K562 (cell line): ENCODE results near the gene CCDC85B. TPM values are rescaled to one million over a fixed set of nuclear protein-coding genes. Genes with fewer than 3 reads are reported as not detected.

ENCODE experiments used
- CXXC5 ChIP-seq: fragments of 250-450 bp; sonication (Bioruptor Pico); IDR thresholded peaks from 2 replicates; pipeline ENCODE4 v1.8.0; 2022; ENCODE audit warnings: inconsistent platforms, mild to moderate bottlenecking, moderate library complexity
- HSF4 ChIP-seq: fragments of 250-450 bp; sonication (Bioruptor Pico); IDR thresholded peaks from 2 replicates; pipeline ENCODE4 v2.1.2; 2022; ENCODE audit warnings: mild to moderate bottlenecking, moderate library complexity, borderline replicate concordance
- KLF13 ChIP-seq: fragments of 450-650 bp; IDR thresholded peaks from 2 replicates; pipeline ENCODE4 v1.6.1; 2016; ENCODE audit warnings: missing genetic modification characterization, low read depth, mild to moderate bottlenecking, missing compliant biosample characterization, moderate library complexity, borderline replicate concordance
- MYC ChIP-seq, 2 experiments: fragments of 250-450 bp in 1 of 2; sonication (Bioruptor Pico) in 1 of 2; IDR thresholded peaks; 2 replicates each; pipeline versions ENCODE4 v1.5.1 to v1.6.1; 2012 to 2021; ENCODE audit warnings: low read depth in 2 of 2, borderline replicate concordance in 1 of 2, improper control_type of control experiment in 1 of 2, low read length in 1 of 2, mild to moderate bottlenecking in 1 of 2, moderate library complexity in 1 of 2
- NONO ChIP-seq, 2 experiments: fragments of 200-400 bp in 1 of 2; fragments of 450-650 bp in 1 of 2; formaldehyde crosslinking in 1 of 2; IDR thresholded peaks; 2 replicates each; pipeline ENCODE4 v1.6.1; 2017; ENCODE audit warnings: low read depth in 2 of 2, mild to moderate bottlenecking in 2 of 2, moderate library complexity in 2 of 2, low read length in 1 of 2
- RFX1 ChIP-seq: fragments of 450-650 bp; IDR thresholded peaks from 2 replicates; pipeline ENCODE4 v1.6.1; 2016; ENCODE audit warnings: mild to moderate bottlenecking, moderate library complexity
- ZBTB7A ChIP-seq: IDR thresholded peaks from 2 replicates; pipeline ENCODE4 v1.6.1; 2011; ENCODE audit warnings: low read depth, mild to moderate bottlenecking, low read length, moderate library complexity, borderline replicate concordance; ENCODE audit not compliant: control insufficient read depth
- ZFP36 ChIP-seq: fragments of 150-350 bp; IDR thresholded peaks from 2 replicates; pipeline ENCODE4 v1.6.1; 2018; ENCODE audit warnings: low read length, low read depth; ENCODE audit not compliant: partially characterized antibody
- ZNF12 ChIP-seq: sonication (generic); formaldehyde crosslinking; IDR thresholded peaks from 2 replicates; pipeline ENCODE4 v1.4.0; 2020; ENCODE audit warnings: mild to moderate bottlenecking, missing genetic modification reagents
- ZNF274 ChIP-seq: IDR thresholded peaks from 2 replicates; pipeline ENCODE4 v1.6.1; 2011; ENCODE audit warnings: low read depth, mild to moderate bottlenecking, low read length, moderate library complexity, borderline replicate concordance
- ZNF644 ChIP-seq: fragments of 200-800 bp; sonication (Bioruptor generic); IDR thresholded peaks from 2 replicates; pipeline ENCODE4 v1.6.1; 2016; ENCODE audit warnings: low read depth, missing genetic modification characterization, missing compliant biosample characterization
- ZNF696 ChIP-seq: fragments of 250-450 bp; sonication (Bioruptor Pico); conservative IDR thresholded peaks from 2 replicates; pipeline ENCODE4 v1.4.0; 2020; ENCODE audit warnings: mild to moderate bottlenecking, moderate library complexity
- ZNF785 ChIP-seq: fragments of 250-450 bp; sonication (Bioruptor Pico); IDR thresholded peaks from 2 replicates; pipeline ENCODE4 v1.4.0; 2020; ENCODE audit warnings: mild to moderate bottlenecking
- polyA plus RNA-seq, 8 experiments: library from polyadenylated mRNA; depleted of rRNA in 4 of 8; stranded (reverse) in 5 of 8; unstranded in 3 of 8; fragments of >200 nt; fragmentation: Nextera tagmentation in 2 of 8; fragmentation: Illumina TruSeq in 1 of 8; extraction: Ambion mirVana in 2 of 8; extraction: Trizol in 1 of 8; gene quantifications; 2 replicates each; pipeline versions ENCODE4 v1.2.1 to v1.2.3, GENCODE V29; 2011 to 2014; ENCODE audit warnings: inconsistent platforms in 1 of 8, missing spikeins in 1 of 8
- total RNA-seq, 7 experiments: library from RNA; depleted of rRNA in 6 of 7; stranded (reverse); fragments of >200 nt in 6 of 7; fragmentation: Illumina TruSeq in 2 of 7; extraction: Trizol in 2 of 7; gene quantifications; 2 replicates each; pipeline versions ENCODE4 v1.2.1 to v1.2.3, GENCODE V29; 2011 to 2021; ENCODE audit warnings: low replicate concordance in 1 of 7
- TF ChIP-seq, protein P1 (sequence below): fragments of 450-650 bp; IDR thresholded peaks from 2 replicates; pipeline ENCODE4 v1.6.1; 2016
- TF ChIP-seq, protein P2 (sequence below): fragments of 450-650 bp; IDR thresholded peaks from 2 replicates; pipeline ENCODE4 v1.6.1; 2018; ENCODE audit not compliant: partially characterized antibody
- TF ChIP-seq, protein P3 (sequence below): fragments of 450-650 bp; IDR thresholded peaks from 2 replicates; pipeline ENCODE4 v1.6.1; 2016; ENCODE audit warnings: borderline replicate concordance
- TF ChIP-seq, protein P4 (sequence below): sonication (generic); formaldehyde crosslinking; IDR thresholded peaks from 2 replicates; pipeline ENCODE4 v1.5.0; 2020; ENCODE audit warnings: missing genetic modification reagents

CCDC85B gene
- total and polyA plus RNA-seq, 9 of the 15 experiments (the other 6 are each of a cell fraction or from before 2014, with no cell fraction given), result 0.14 to 138 (median 6.2) TPM

DNA sequence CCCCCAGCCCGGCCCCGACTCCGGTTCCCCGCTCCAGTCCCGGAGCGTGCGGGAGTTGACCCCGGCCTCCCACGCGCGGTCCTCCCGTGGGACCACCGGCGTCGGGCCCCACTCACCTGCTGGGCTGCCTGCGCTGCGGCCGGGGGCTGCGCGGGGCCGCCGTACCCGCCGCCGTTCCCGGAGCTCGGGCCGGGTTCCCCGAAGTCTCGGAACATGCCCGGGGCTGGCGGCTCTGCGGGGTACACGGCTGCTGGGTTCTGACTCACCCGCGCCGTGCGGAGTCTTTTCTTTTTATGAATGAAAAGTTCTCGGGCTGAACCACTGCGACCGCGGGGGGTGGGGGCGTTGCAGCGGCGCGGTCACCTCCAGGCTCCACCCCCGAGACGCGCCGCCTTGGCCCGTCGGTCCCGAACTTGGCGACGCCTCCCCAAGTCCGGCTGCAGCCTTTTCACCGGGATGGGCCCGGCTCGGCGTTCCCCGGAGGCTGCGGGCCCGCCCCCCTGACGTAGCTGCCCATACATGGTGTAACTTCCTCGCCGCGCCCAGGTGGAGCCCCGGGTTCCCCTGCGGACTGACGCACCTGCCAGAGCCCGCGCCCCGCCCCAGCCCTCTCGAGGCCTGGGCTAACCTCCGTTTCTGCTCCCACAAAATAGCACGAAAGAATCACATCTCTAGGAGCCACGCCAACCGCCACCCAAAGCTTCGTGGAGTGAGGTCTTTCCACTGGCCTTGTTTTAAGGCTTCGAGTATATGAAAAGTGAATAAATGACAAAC is 9.8 kb downstream of the CCDC85B start, which contains the start of gene FOSL1 (continued):
- TF ChIP-seq, protein P1, sequence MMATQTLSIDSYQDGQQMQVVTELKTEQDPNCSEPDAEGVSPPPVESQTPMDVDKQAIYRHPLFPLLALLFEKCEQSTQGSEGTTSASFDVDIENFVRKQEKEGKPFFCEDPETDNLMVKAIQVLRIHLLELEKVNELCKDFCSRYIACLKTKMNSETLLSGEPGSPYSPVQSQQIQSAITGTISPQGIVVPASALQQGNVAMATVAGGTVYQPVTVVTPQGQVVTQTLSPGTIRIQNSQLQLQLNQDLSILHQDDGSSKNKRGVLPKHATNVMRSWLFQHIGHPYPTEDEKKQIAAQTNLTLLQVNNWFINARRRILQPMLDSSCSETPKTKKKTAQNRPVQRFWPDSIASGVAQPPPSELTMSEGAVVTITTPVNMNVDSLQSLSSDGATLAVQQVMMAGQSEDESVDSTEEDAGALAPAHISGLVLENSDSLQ, result peak; percentile 48; the same call in 1 of the 2 replicates
- TF ChIP-seq CXXC5 (peak; percentile 93), RFX1 (no peak), NONO (IDR thresholded peaks at IDR 0.05; ENCODE audit: low read depth in 2 of 2, low read length in 1 of 2) (peak; percentile 97 to 99), ZNF785 (no peak), MYC (IDR thresholded peaks at IDR 0.05; ENCODE audit: low read depth, low read length) (peak; percentile 79), MYC (CRISPR knock-in tag; IDR thresholded peaks at IDR 0.05; ENCODE audit: borderline replicate concordance, low read depth) (no peak), ZNF274 (no peak), ZNF12 (no peak), ZNF644 (tag) (no peak), ZFP36 (peak; percentile 67), KLF13 (tag) (peak; percentile 86; the same call in 1 of the 2 replicates), ZNF696 (CRISPR knock-in tag) (no peak), ZBTB7A (peak; percentile 83), HSF4 (no peak)
- TF ChIP-seq, protein P2, sequence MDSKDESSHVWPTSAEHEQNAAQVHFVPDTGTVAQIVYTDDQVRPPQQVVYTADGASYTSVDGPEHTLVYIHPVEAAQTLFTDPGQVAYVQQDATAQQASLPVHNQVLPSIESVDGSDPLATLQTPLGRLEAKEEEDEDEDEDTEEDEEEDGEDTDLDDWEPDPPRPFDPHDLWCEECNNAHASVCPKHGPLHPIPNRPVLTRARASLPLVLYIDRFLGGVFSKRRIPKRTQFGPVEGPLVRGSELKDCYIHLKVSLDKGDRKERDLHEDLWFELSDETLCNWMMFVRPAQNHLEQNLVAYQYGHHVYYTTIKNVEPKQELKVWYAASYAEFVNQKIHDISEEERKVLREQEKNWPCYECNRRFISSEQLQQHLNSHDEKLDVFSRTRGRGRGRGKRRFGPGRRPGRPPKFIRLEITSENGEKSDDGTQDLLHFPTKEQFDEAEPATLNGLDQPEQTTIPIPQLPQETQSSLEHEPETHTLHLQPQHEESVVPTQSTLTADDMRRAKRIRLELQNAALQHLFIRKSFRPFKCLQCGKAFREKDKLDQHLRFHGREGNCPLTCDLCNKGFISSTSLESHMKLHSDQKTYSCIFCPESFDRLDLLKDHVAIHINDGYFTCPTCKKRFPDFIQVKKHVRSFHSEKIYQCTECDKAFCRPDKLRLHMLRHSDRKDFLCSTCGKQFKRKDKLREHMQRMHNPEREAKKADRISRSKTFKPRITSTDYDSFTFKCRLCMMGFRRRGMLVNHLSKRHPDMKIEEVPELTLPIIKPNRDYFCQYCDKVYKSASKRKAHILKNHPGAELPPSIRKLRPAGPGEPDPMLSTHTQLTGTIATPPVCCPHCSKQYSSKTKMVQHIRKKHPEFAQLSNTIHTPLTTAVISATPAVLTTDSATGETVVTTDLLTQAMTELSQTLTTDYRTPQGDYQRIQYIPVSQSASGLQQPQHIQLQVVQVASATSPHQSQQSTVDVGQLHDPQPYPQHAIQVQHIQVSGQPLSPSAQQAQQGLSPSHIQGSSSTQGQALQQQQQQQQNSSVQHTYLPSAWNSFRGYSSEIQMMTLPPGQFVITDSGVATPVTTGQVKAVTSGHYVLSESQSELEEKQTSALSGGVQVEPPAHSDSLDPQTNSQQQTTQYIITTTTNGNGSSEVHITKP, result peak; percentile 99
- TF ChIP-seq, protein P3, sequence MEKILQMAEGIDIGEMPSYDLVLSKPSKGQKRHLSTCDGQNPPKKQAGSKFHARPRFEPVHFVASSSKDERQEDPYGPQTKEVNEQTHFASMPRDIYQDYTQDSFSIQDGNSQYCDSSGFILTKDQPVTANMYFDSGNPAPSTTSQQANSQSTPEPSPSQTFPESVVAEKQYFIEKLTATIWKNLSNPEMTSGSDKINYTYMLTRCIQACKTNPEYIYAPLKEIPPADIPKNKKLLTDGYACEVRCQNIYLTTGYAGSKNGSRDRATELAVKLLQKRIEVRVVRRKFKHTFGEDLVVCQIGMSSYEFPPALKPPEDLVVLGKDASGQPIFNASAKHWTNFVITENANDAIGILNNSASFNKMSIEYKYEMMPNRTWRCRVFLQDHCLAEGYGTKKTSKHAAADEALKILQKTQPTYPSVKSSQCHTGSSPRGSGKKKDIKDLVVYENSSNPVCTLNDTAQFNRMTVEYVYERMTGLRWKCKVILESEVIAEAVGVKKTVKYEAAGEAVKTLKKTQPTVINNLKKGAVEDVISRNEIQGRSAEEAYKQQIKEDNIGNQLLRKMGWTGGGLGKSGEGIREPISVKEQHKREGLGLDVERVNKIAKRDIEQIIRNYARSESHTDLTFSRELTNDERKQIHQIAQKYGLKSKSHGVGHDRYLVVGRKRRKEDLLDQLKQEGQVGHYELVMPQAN, result peak; percentile 62; the same call in 1 of the 2 replicates
- TF ChIP-seq, protein P4, sequence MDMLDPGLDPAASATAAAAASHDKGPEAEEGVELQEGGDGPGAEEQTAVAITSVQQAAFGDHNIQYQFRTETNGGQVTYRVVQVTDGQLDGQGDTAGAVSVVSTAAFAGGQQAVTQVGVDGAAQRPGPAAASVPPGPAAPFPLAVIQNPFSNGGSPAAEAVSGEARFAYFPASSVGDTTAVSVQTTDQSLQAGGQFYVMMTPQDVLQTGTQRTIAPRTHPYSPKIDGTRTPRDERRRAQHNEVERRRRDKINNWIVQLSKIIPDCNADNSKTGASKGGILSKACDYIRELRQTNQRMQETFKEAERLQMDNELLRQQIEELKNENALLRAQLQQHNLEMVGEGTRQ, result no peak
